ENCODE measurements around the gene ZC3H14.

DNA sequence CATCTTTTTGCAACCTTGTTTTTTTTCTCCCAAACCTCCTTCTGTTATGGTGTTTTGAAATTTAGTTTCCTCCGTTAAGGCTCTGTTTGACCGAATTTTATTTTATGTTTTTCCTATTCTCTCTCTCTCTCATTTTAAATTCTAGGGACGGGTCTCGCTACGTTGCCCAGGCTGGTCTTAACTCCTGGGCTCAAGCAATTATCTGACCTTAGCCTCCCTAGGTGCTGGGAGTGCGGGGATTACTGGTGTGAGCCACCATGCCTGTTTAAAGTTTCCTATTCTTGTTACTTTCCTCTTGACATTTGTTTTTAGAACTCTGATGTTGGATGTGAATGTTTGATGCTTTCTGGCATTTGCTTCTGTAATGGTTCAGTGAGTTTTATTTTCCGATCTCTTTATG, 1.0 kb downstream of the ZC3H14 start:
- TF ChIP-seq POLR2A (IDR thresholded peaks at IDR 0.05): no peak
- TF ChIP-seq, protein P1, sequence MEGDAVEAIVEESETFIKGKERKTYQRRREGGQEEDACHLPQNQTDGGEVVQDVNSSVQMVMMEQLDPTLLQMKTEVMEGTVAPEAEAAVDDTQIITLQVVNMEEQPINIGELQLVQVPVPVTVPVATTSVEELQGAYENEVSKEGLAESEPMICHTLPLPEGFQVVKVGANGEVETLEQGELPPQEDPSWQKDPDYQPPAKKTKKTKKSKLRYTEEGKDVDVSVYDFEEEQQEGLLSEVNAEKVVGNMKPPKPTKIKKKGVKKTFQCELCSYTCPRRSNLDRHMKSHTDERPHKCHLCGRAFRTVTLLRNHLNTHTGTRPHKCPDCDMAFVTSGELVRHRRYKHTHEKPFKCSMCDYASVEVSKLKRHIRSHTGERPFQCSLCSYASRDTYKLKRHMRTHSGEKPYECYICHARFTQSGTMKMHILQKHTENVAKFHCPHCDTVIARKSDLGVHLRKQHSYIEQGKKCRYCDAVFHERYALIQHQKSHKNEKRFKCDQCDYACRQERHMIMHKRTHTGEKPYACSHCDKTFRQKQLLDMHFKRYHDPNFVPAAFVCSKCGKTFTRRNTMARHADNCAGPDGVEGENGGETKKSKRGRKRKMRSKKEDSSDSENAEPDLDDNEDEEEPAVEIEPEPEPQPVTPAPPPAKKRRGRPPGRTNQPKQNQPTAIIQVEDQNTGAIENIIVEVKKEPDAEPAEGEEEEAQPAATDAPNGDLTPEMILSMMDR (IDR thresholded peaks at IDR 0.05): no peak

All from heart left ventricle (tissue), 13 donors.